Astrocyte of the cerebellum (primary cell): ENCODE data around the gene PIGZ.

ENCODE experiments used
- DNase-seq: peaks from one replicate; pipeline ENCODE4 v3.0.0-alpha.2; 2011; ENCODE audit warnings: low read depth
- H3K4me3 ChIP-seq: 2 replicates; pipeline ENCODE4 v1.5.1; 2011; ENCODE audit warnings: mild to moderate bottlenecking, low read depth, low read length, moderate library complexity
- CTCF ChIP-seq: IDR thresholded peaks from 2 replicates; pipeline ENCODE4 v1.5.1; 2012; ENCODE audit warnings: low read length, low read depth, moderate library complexity, mild to moderate bottlenecking; ENCODE audit errors: missing control alignments
- in situ Hi-C: cut with HindIII; loops from 2 replicates; pipeline ENCODE4 v1.10.0; 2017; ENCODE audit warnings: low sequenced_read_pairs

The PIGZ gene

DNA sequence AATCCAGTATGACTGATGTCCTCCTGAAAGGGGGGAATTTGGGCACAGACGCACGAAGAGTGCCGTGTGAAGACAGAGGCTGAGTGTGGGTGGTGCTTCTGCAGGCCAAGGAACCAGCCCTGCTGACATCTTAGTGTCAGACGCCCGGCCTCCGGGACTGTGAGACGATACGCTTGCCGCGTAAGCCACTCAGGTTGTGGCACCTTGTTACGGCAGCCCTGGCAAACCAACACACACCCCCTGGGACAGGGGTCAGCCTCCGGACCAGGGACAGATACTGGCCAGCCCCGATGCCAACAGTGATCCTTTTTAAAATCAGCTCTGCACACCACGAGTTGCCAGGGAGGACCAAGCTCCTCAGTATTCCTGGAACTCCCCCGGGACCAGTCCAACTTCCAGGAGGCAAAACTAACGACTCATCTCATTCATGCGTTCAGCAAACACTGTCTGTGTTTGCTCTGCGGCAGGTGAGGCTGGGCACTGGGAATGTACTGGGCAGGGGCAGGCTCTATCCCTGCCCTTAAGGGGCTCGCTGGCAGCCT is 21.2 kb upstream of the PIGZ start:
- no peak for TF ChIP-seq CTCF

GRCh38 chr3:196988241-196989029 is 19.8 kb upstream of the PIGZ start:
- H3K4me3 ChIP-seq = no peak overlapping the region
- no peak for DNase-seq
- peak; percentile 13 for TF ChIP-seq CTCF
- in situ Hi-C loops = no loop called here

More for the DNA sequence above, 21.2 kb upstream of the PIGZ start:
- no peak overlapping the region for H3K4me3 ChIP-seq
- DNase-seq = no peak
- in situ Hi-C loops = no loop called here

- H3K4me3 ChIP-seq = no peak overlapping the region
- no peak for TF ChIP-seq CTCF
- no peak for DNase-seq
- in situ Hi-C loops = no loop called here
Measured at GRCh38 chr3:196987022-196987421, 18.4 kb upstream of the PIGZ start.

DNA sequence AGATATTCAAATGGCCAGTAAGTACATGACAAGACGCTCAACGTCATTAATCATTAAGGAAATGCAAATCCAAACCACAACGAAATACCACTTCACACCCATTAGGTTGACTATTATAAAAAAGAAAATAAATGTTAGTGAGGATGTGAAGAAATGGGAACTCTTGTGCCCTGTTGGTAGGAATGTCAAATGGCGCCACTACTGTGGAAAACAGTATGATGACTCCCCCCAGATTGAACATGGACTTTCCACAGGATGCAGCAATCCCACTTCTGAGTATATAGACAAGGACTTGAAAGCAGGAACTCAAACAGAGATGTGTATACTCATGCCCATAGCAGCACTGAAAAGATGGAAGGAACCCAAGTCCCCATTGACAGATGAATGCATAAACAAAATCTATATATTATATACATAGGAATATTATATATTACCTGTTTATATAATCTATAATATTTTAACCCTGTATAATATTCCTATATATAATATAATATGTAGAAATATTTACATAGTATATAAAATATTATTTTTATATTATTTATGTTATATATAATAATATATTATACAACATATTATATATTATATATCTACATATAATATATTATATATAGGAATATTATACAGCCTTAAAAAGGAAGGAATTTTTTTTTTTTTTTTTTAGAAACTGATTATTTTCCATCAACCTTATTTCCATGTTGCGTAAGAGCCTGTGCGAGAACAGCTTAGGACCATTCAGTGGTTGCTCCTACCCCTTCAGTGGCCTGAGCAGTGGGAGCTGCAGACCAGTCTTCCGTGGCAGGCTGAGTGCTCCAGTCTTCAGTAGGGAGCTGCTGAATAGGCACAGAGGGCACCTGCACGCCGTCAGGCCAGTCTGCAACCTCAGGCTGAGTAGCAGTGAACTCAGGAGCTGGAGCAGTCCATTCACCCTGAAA is 17.6 kb upstream of the PIGZ start:
- peak; percentile 12 for TF ChIP-seq CTCF

DNA sequence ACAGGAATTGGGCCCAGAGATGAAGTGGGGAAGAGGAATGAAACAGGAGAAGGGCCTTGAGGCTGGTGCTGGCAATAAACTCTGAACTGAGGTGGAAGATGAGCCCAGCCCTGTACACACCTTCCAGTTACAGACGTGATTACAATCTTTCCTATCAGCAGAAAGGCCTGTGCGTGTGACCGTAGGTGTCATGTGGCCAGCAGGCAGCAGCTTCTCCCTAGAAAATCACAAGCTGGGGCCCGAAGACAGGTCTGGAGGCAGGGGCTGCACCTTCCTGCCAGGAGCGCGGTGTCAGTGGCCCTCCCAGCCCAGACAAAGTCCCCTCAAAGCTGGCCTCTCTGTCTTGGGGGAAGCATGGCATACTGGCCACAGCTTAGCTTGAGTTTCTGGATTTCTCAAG is 16.7 kb upstream of the PIGZ start:
- no peak for DNase-seq
- TF ChIP-seq CTCF = no peak
- in situ Hi-C loops = no loop called here

More for the DNA sequence above, 17.6 kb upstream of the PIGZ start:
- DNase-seq = no peak
- in situ Hi-C loops = no loop called here
- no peak overlapping the region for H3K4me3 ChIP-seq

DNA sequence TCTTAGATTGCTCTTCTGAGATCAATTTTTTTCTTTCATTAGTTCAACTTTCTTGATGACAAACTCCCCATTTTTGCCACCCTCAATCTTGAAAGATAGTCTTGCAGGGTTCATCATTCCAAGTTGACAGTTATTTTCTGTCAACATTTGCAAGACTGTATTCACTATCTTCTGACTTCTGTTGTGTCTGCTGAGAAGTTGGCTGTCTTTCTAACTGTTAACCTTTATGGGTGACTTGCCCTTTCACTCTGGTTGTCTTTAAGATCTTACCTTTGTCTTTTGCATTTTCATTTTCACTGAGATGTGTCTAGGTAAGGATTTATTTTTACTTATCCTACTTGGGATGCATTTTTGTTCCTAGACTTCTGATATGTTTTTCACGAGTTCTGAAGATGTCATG is 14.6 kb upstream of the PIGZ start:
- DNase-seq = no peak
- in situ Hi-C loops = no loop called here
- no peak for TF ChIP-seq CTCF

More for the DNA sequence above, 16.7 kb upstream of the PIGZ start:
- H3K4me3 ChIP-seq = no peak overlapping the region

More for the DNA sequence above, 14.6 kb upstream of the PIGZ start:
- H3K4me3 ChIP-seq = no peak overlapping the region
